Erythroblast (primary cell): Measurements from ENCODE around the gene TIMM10.
A peak's percentile ranks its signal among the peaks of the same experiment; 100 is the strongest.

Experiments
- DNase-seq, 2 experiments: peaks; one replicate each; lab custom pipeline; 2025; lab: John Stamatoyannopoulos, UW
- GATA1 ChIP-seq: IDR thresholded peaks from 2 replicates; pipeline ENCODE4 v1.6.1; 2011; ENCODE audit warnings: low read depth, mild to moderate bottlenecking, control low read depth, low read length, moderate library complexity
- POLR2A ChIP-seq: IDR thresholded peaks from 2 replicates; pipeline ENCODE4 v1.6.1; 2011; ENCODE audit warnings: mild to moderate bottlenecking, low read length

Gene TIMM10

DNA sequence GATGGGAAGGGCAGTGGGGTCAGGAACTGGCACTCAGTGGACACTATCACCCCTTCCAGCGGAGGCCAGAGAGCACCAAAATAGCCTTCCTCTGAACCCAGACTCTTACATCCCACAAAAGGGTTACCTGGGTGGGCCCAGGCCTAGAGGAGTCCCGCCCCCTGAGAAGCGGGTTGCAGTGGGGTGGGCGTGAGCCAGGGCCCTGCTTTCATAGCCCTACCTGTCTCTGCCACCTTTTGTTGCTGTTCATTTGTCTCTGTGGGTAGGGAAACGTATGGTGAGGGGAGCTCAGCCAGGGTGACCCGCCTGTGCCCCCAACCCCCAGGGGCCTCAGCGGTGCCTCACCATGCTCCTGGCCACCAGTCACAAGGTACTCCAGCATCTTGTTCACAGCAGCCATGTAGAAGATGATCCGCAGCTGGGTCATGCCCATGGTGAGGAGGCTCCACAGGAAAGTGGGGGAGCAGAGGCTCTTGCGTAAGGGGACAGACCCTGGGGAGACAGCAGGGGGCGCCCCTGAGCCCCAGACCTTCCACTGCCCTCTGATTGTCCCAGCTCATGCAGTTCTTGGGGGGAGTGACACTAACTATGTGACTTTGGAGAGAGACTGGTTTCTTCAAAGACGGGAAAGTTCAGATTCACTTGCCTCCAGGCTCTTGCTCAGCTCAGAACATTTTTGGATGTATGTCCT lies 39.0 kb downstream of the TIMM10 start:
- peak; percentile 79 to 86 for DNase-seq
- no peak for TF ChIP-seq POLR2A
- TF ChIP-seq GATA1 = no peak

DNA sequence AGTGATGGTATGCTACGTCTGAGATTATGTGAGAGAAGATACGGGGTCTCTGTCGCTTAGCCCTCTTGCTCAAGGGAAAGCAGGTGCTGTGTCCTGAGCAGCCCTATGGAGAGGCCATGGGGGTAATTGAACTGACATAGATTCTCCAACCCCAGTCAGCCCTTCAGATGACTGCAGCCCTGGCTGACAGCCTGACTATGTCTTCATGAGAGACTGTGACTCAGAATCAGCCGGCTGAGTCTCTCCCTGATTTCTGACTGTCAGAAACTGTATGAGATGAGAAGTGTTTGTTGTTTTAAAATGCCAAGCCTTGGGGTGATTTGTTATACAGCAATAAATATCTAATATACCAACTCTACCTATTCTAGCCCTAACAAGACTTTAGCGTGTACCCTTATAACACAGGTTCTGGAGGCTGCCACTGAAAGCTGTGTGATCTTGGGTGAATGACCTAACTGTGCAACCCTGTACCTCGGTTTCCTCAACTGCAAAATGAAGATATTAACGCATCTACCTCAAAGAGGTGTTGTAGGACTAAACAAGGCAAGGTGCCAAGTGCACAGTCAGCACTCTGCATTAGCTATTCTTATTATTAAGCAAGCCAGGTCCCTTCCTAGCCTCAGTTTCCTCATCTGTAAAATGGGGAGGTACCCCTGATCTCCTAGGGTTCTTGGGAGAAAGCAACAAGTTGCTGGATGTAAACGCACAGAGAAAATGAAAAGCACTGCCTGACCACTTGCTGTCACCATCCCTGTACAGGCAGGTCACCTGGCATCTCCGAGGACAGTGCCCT lies 39.9 kb downstream of the TIMM10 start:
- no peak for DNase-seq
- TF ChIP-seq GATA1 (no peak), POLR2A (no peak)

GRCh38 chr11:57487920-57488659 lies 42.5 kb downstream of the TIMM10 start:
- TF ChIP-seq POLR2A (no peak), GATA1 (no peak)

GRCh38 chr11:57487021-57487778 lies 43.4 kb downstream of the TIMM10 start:
- TF ChIP-seq POLR2A (no peak), GATA1 (no peak)
- no peak for DNase-seq

More at GRCh38 chr11:57487920-57488659, 42.5 kb downstream of the TIMM10 start:
- no peak for DNase-seq

DNA sequence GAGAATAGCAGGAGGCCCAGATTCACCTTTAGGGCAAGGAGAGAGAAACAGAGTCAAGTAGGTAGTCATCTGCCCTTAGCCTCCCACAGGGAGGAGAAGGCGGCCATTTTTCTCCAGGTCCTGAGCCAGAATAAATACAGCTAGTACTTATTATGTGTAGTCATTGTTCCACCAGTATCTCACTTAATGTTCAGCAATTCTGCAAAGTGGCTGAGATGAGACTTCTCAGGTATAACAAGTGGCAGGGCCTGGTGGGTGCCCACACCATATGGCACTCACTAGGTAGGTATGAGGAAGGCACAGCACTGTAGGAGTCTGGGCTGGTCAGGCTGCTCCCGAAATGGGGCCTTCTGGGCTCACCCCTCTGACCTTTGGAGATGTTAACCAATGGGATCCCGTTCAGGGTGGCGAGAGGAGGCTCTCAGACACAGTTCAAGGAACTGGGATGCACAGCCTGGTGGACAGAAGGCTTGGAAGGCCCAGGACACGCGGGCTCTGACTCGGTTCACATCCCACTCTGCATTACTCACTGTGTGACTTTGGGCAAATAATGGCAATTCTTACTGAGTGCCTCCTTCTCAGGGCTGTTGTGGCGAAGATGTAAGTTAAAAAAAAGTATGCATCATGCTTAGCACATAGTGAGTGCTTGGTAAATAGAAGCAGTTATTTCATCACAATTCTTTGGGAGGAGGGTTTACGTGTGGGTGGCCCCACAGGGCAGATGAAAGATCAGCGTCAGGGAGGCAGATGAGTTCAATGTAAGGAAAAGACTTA lies 45.1 kb downstream of the TIMM10 start:
- peak; percentile 30 to 63 for DNase-seq
- TF ChIP-seq GATA1 = no peak
- TF ChIP-seq POLR2A = no peak

DNA sequence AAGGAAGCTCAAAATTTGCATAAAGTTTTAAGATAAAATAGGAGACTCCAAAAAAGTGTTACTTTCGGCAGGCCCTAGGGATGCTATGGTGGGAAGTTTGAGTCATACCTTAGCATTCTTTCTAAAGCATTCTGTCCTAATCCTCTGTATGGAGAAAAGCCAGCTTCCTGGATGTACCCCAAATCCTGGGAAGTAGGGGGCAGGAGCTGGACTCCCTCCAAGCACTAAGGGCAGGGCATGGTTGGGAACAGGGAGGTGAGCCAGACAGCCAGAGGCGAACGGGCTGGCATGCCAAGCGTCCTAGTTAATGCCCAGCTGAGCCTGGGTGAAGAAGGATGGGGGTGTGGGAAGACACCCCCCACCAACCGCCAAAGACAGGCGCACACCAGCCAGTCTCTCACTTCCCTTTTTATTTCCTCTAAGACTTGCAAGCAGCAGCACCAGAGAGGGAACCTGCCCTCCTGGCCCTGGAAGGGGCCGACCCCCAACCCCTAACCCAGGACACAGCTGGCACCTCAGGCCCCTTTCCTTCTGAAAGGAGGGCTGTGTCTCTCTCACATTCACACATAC lies 46.3 kb downstream of the TIMM10 start:
- DNase-seq = no peak

DNA sequence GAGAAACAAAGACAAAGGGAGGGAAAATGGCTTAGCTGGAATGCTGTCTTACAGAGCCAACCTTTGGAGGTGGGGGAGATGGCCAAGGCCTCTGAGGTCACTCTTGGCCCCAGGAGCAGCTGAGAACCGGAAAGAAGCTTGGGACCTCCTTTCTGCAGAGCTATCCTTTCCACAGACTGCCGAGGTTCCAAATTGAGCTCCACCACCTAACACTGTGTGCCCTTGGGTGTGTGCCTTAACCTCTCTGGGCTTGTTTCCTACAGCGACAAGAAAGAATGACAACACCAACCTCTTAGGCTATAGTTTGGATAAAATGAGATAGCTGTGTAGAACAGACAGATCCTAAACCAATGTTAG lies 47.0 kb downstream of the TIMM10 start:
- DNase-seq = no peak
- TF ChIP-seq GATA1 = no peak
- TF ChIP-seq POLR2A = no peak

More for the DNA sequence above, 46.3 kb downstream of the TIMM10 start:
- TF ChIP-seq GATA1 (no peak), POLR2A (no peak)

GRCh38 chr11:57482782-57483561 lies 47.6 kb downstream of the TIMM10 start:
- peak; percentile 78 to 79 for DNase-seq
- no peak for TF ChIP-seq GATA1
- no peak for TF ChIP-seq POLR2A

DNA sequence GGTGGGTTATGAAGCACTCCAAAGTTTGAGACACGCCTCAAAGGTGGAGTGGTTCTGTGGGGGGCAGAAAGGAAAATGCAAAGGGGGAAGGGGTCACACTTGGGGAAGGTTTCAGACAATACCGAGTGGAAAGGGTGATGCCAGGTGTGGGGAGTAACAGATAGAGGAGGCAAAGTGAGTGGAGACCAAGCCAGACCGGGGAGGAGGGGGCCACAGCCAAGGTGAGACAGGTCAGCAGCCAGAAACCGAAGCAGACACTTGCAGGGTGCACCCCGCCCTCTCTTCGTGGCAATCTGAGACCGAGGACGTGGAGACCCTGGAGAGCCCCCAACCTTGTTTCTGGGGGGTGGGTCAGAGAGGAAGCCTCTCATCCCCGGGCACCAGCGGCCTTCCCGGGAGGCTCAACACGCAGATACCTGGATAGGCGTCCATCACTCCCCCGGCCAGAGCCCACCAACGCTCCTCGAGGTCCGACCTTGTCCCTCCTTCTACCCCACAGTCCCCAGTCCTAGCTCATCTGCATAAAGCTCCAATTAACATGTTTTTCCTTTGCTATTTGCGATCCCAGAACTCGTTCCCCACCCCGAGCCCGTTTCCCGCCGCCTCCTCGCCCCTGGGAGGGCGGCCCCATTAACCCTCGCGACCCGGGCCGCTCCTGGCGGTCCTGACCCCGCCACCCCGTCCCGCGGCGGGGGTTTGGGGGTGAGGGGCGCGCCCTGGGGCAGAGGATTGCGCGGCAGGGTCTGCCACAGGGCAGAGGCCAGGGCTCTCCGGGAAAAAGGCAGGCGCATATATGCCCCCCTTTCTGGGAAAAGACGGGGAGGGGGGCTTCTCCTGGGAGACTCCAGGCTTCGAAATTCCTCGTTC lies 48.4 kb downstream of the TIMM10 start:
- no peak for DNase-seq
- TF ChIP-seq GATA1 (no peak), POLR2A (no peak)

DNA sequence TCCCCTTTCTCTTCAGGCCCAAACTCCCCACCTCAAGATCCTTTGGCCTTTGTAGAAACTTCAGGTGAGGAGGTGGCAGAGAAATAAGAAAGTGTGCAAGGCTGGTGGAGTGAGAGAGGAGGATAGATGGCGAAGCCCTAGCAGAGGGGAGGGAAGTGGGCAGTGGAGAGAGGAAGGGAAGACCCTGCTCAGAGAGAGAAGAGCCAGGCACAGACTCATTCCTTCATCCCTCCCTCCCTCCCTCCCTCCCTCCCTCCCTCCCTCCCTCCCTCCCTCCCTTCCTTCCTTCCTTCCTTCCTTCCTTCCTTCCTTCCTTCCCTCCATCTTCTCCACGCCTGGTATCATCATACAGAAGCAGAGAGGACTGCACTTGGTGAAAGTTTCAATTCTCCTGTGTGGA lies 49.2 kb downstream of the TIMM10 start:
- no peak for DNase-seq
- no peak for TF ChIP-seq POLR2A
- no peak for TF ChIP-seq GATA1
